Stimulated activated CD4-positive, alpha-beta T cell treated with anti-CD3 and anti-CD28 coated beads, Interleukin-15, amount 100 ng/mL, for 48 hours (primary cell): ENCODE data around the gene ANKRD52.
A peak's percentile ranks its signal among the peaks of the same experiment; 100 is the strongest.

ENCODE experiments used
- DNase-seq, 2 donors: peaks; one replicate each; pipeline ENCODE4 v3.0.0-alpha.2; 2020; ENCODE audit warnings: low read depth in 2 of 2

ANKRD52 gene

GRCh38 chr12:56241424-56242303 is 16.5 kb downstream of the ANKRD52 start:
- no peak for DNase-seq

DNA sequence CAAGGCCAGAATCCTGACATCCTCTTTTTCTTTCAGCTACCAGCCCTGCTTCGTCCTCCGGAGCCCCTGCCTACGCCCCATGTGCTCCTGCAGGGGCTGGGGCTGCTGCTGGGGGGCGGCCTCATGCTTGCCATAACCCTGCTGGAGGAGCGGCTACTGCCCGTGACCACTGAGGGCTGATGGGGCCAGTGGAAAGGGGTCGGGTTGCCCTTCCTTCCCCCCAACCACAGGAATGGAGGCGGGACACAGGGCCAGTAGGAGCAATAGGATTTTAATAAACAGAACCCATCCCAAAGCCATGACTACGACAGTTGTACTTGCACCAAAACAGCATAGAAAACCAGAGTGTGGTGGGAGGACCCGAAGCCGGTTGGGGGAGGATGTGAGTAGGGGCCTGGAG is 20.6 kb downstream of the ANKRD52 start:
- DNase-seq, result no peak

DNA sequence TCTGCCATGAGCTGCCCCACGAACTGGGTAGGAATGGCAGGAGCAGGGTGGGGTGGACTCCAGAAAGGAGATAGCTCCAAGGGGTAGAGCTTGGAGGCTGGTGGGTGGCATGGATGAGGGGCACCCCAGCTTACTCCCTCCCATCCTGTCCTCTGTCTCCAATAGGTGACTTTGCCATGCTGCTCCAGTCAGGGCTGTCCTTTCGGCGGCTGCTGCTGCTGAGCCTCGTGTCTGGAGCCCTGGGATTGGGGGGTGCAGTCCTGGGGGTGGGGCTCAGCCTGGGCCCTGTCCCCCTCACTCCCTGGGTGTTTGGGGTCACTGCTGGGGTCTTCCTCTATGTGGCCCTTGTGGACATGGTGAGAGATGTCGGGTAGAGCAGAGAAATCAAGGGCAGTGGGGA is 21.2 kb downstream of the ANKRD52 start:
- DNase-seq, result no peak

- no peak for DNase-seq
Measured at GRCh38 chr12:56236091-56236490, 22.1 kb downstream of the ANKRD52 start.

DNA sequence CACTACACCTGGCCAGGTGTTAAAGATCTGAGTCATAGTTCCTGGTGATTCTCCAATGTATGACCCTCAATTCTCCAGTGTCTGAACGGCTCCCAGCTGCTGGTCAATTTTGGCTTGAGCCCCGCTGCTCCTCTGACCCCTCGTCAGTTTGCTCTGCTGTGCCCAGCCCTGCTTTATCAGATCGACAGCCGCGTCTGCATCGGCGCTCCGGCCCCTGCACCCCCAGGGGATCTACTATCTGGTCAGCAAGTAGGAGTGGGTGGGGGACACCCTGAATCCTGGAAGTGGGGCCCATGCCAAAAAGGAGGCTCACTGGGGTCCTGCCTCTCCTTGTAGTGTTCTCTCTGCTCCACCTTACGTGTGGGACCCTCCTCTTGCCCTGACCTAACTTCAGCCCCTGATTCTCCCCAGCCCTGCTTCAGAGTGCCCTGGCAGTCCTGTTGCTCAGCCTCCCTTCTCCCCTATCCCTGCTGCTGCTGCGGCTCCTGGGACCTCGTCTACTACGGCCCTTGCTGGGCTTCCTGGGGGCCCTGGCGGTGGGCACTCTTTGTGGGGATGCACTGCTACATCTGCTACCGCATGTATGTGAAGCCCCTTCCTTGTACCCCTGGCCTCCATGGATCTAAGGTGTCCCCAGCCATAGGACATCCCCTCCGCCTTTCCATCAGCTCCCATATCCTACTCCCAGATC is 23.3 kb downstream of the ANKRD52 start:
- DNase-seq, result no peak

GRCh38 chr12:56231184-56231582 is 27.0 kb downstream of the ANKRD52 start:
- no peak for DNase-seq

DNA sequence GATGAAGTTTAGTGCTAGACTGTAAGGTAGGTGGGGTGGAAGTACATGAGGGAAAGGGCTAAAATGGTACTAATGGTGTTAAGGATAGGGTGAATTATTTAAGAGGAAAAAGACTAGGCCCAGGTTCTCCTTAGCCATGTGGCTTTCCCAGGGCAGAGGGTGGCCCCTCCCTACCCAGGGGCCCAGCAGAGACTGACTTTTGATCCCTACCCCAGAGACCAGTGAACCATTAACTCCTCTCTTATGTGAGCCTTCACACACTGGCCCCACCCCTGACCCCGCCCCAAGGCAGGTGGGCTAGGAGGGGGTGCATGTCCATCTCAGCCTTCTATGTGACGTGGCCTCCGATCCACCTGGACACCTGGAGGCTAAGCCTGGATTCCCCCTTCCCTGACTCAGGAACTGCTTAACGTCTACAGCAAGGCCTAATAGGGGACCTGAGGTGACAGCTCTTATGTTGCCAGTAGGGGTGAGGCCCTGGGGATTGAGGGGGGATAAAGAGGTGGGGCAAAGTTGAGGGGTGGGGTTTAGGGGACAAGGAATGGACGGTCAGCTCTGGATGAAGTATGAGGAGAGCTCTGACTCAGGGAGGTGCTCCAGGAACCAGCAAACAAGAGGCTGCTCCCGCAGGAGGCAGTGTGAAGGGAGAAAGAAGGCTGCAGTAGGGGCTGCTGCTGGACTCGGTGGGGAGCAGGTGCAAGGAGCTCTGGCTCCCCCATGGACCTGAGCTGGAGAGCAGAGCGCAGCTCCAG is 27.6 kb downstream of the ANKRD52 start:
- DNase-seq, result no peak

DNA sequence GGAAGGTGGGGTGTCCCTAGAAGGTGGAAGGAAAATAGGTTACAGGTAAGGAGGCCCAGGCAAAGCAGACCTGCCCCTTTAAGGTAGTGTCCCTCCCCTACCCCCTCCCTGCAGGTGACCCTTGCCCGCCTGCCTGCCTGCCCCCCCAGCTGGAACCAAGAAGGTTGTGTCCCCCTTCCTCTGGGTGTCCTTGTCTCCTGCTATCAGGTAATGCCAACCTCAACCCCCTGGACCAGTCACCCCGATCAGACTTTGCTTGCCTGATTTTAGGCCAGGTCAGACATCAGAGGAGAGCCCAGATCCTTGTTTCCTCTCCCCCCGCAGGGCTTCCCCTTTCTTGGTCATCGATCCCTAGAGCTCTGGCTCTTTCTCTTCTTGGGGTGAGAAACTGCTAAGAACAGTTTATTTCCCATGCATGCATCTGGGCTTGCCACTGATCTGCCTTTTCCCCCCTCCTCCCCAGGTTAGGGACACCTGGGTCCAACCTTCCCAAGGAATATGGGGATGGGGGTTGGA is 28.2 kb downstream of the ANKRD52 start, which contains the start of gene SLC39A5:
SLC39A5 (plus strand) TSS at position 136 of the 516 bp plus-strand sequence. CDS start 1,224 bp downstream, outside the sequence.
- DNase-seq, result no peak

DNA sequence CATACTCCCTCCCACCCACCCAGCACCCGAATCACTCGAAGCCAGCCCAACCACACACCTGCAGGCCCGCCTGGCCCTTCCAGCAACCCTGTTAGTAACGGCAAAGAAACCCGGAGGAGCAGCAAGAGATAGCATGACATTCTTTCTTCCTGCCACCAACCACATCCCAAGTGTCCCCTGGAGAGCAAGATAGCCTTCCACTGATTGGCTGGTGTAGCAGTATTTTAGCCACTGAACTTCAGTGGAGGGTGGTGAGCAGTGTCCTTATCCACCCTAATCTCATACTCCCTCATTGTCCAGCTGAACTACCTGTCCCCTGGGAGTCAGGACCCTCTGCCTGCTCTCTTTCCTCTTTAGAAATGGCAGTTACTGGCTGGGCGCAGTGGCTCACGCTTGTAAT is 29.1 kb downstream of the ANKRD52 start:
- DNase-seq, result no peak

- DNase-seq, result no peak
Measured at GRCh38 chr12:56224954-56225353, 33.2 kb downstream of the ANKRD52 start.

DNA sequence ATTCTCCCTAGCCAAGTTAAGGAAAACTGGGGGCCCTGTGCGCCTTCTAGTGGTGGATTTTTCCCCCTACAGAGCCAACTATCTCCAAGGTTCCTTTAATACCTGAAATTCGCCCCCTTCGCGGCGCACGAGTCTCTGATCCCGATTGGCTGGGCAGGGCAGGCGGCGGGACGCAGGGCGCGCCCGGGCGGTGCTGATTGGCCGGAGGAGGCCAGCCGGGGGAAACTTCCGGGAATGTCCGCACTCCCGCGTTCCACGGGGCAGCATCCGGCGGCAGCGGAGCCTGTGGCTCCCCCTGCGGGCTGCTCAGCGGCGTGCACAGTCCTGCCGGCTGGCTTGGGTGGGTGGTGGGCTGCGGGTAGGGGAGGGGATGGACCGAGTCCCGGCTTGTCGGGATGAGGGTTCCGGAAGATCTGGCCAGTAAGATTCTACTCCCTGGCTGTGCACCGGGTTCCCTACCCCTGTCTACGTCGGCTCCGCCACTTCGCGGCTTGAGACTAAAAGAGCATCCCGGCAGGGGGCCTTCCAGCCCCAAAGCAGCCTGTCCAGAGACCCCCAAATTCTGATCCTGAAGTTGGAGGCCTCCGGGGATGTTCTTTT is 34.0 kb downstream of the ANKRD52 start, which contains the start of gene NABP2:
NABP2 (plus strand) TSS at position 241 of the 600 bp plus-strand sequence. CDS start 515 bp downstream, outside the sequence.
- peak; percentile 92 to 94 for DNase-seq

DNA sequence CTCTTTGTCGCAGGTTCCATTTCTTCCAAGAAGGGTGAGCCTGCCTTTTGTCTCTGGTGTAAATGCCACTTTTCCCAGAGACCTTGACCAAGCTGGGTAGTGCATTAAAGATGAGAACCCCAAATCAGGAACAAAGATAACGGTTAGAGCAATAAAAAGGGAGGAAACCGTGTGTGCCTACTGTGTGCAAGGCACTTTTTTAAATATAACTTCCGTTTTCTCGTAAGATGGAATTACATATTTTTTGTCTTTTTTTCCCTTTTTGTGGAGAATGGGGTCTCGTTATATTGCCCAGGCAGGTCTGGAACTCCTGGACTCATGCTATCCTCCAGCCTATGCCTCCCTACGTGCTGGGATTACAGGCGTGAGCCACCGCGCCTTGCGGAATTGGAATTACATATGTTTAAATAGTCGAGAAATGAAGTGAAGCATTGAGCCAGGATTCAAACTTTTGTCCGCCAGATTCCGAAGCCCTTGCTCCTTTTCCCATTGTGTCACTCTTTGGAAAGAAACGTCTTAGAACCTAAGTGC is 34.5 kb downstream of the ANKRD52 start:
- no peak for DNase-seq

DNA sequence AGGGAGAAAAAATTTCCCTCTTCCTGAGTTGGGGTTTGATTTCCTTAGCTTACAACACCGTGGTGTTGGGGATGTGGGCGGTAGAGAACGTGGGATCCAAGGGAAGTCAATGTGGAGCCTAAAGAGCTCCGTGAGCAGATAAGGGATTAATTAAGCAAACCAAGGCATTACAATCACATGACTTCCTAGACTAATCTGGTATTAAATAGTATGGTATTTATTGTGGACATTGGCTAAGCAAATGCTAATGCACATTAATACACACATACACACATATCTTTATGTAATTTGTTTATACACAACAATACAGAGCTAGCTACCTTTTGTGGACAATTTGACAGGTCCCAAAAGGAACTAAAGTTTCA is 35.7 kb downstream of the ANKRD52 start:
- DNase-seq, result no peak

DNA sequence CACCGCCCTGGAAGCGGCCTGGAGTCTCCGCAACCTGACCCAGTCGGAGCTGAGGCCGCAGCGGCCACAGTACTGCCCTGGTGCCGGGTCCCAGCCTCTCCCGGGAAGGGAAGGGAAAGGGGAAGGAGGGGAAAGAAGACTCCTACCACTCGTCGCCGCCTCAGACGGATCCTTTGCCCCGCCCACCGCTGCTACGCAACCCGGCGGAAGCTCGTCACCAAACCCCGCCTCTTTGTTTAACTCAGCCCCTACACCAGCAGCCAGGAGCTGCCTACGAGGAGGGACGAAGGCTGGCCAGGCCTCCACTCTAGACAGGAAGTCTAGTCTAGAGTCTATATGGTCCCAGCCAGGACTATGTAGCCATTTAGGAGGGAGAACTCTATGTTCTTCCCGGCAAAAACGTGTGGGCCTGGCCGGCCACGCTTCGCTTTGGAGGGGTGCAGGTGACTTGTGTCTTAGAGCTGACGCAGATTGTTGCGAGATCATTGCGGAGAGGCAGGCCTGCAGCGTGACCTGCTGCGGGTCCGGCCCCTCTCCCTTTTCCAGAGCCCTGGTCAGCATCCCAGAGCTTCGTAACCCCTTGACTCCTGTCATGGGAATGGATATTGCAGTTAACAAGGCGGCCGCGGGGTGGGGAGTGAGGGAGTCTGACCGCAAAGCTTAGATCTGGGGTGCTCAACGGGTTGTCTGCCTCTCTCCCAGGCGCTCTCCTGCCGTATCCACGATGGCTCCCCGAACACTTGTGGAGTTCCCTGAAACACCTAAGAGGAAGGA is 36.2 kb downstream of the ANKRD52 start, which contains the start of gene RNF41:
RNF41 (minus strand) TSS at position 166 of the 774 bp plus-strand sequence. CDS start 7,875 bp downstream, outside the sequence.
- peak; percentile 78 to 88 for DNase-seq

DNA sequence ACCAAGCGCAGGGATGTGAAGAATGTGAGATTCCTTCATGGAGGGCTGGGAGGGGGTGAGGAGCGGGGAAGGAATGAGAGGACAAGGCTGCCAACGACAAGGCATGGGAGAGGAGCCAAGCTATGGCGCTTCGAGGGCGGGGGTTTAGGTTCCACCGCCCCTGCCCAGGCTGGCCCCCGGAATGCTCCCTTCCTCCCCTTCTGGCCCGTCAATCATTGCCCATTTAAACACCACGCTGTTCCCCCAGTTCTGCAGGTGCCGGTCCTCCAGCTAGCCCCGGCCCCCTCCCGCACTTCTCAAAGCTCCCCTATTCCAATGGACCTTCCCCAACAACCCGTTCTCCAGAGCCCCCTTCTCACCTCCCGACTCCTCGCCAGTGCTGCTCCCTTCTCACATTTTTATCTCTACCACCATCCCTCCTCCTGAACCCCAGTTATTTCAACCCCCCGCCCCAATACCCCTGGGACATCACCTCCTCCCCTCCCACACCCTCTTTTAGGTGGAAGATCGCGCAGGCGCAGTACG is 36.9 kb downstream of the ANKRD52 start:
- DNase-seq, result no peak

GRCh38 chr12:56220611-56221231 is 37.5 kb downstream of the ANKRD52 start:
- no peak for DNase-seq

DNA sequence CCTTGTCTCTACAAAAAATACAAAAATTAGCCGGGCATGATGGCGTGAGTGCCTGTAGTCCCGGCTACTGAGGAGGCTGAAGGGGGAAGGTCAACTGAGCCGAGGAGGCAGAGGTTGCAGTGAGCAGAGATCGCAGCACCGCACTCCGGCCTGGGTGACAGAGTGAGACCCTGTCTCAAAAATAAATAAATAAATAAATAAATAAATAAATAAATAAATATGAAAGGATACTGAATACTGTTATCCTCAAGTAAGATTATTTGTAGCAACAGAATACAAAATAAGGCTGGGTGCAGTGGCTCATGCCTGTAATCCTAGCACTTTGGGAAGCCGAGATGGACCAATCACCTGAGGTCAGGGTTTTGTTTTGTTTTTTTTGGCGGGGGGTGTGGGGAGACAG is 38.3 kb downstream of the ANKRD52 start:
- DNase-seq, result no peak

GRCh38 chr12:56216461-56216860 is 41.7 kb downstream of the ANKRD52 start:
- DNase-seq, result no peak

DNA sequence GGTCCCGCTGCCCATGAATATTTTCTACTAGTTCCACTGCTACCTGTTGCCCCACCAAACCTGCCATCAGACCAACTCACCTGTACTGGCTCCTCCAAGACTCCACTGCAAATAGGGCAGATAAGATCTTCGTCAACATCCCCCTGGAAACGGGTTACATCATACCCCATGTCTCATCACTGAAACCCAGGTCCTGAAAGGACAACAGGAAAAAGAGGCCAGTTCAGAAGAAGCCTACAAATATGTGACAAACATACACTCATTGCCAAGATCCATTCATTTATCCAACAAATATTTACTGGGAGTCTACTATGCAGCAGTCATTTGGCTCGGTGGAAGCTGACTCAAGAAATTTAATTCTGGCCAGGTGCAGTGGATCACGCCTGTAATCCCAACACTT is 44.3 kb downstream of the ANKRD52 start:
- DNase-seq, result no peak

DNA sequence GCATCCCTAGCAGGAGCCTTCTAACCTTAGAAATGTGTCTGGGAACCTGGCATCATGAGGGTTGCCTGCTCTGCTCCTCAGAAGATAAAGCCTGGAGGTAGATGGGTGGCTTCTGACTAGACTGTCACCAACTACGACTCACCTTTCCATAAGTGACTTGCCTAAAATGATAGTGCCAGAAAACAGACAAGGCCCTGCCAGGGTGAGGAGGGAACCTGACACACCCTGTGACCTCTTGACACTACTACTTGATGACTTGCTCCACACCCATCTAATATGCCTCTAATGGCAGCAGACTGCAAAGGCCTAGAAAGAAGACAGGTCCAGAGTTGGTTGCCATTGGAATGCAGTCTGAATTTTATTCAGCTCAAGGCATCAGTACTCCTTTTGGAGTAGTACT is 45.8 kb downstream of the ANKRD52 start:
- peak in 1 of 2 donors; percentile 23 for DNase-seq
